ENCODE data around the gene AGMO.

The AGMO gene

DNA sequence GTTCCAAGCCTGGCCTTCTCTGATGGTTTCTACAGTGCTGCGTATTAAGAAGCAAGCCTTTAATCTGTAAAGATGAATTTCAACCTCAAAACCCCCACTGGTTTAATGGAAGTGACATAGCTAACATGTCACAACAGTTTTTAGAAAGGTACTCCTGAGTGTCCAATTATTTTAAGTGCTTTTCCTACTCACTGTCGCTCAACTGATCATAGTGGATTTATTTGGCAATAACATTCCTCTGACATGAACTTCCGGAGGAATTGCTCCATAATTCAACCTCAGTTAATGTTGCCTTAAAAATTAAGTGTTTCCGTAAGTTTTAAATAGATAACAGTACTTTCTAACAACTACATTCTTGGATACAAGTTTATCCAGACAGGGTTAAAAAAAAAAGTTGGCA, 57.5 kb downstream of the AGMO start:
- in situ Hi-C loops (cut with HindIII; ENCODE audit: low sequenced_read_pairs) = no loop called here

GRCh38 chr7:15503603-15504290, 58.1 kb downstream of the AGMO start:
- in situ Hi-C loops (cut with HindIII; ENCODE audit: low sequenced_read_pairs) = no loop called here

GRCh38 chr7:15498465-15498864, 63.4 kb downstream of the AGMO start:
- in situ Hi-C loops (cut with HindIII; ENCODE audit: low sequenced_read_pairs) = no loop called here

GRCh38 chr7:15495170-15495569, 66.6 kb downstream of the AGMO start:
- in situ Hi-C loops (cut with HindIII; ENCODE audit: low sequenced_read_pairs) = no loop called here

- in situ Hi-C loops (cut with HindIII; ENCODE audit: low sequenced_read_pairs) = no loop called here
Observed at GRCh38 chr7:15494711-15495110, 67.1 kb downstream of the AGMO start.

GRCh38 chr7:15491361-15491760, 70.5 kb downstream of the AGMO start:
- in situ Hi-C loops (cut with HindIII; ENCODE audit: low sequenced_read_pairs) = no loop called here

- in situ Hi-C loops (cut with HindIII; ENCODE audit: low sequenced_read_pairs) = no loop called here
Observed at GRCh38 chr7:15490291-15490690, 71.5 kb downstream of the AGMO start.

GRCh38 chr7:15489861-15490260, 72.0 kb downstream of the AGMO start:
- in situ Hi-C loops (cut with HindIII; ENCODE audit: low sequenced_read_pairs) = no loop called here

- in situ Hi-C loops (cut with HindIII; ENCODE audit: low sequenced_read_pairs) = no loop called here
Observed at GRCh38 chr7:15489383-15489782, 72.4 kb downstream of the AGMO start.

DNA sequence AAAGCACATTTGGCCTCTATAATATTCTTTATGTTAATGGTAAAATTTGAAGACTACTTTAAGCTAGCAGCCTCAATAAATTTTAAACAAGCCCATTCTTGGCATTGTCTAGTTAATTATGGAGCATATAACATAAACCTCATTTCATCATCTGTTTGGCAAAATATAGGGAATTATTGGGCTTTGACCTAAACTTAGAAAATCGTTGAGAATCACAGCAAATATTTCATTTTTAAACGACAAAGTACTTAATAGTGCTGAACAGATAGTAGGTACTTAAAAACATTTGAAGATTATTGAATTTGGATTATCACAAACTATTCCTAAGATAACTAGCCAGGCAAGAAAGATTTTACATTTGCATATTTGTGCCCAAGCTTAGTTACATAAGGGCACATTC, 73.4 kb downstream of the AGMO start:
- in situ Hi-C loops (cut with HindIII; ENCODE audit: low sequenced_read_pairs) = no loop called here

- in situ Hi-C loops (cut with HindIII; ENCODE audit: low sequenced_read_pairs) = no loop called here
Observed at GRCh38 chr7:15487896-15488295, 73.9 kb downstream of the AGMO start.

GRCh38 chr7:15485998-15486397, 75.8 kb downstream of the AGMO start:
- in situ Hi-C loops (cut with HindIII; ENCODE audit: low sequenced_read_pairs) = no loop called here

GRCh38 chr7:15485431-15485830, 76.4 kb downstream of the AGMO start:
- in situ Hi-C loops (cut with HindIII; ENCODE audit: low sequenced_read_pairs) = no loop called here

DNA sequence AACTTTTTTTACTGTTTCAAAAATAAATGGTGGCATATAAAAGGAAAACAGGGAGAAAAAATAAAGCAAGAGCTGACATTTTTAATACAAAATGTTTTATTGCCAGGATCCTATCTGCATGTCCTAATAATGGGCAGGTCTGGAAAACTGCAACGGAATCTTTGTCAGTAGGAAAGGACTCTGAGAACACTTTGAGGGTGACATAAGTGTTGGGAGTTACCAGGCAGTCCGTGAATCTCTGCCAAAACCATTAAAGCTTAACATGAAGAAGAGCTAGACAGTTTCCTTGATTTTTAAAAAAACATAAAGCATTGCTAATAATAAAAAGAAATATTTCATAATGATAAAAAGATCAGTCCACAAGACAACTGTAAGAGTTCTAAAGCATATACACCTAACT, 80.7 kb downstream of the AGMO start:
- in situ Hi-C loops (cut with HindIII; ENCODE audit: low sequenced_read_pairs) = no loop called here

DNA sequence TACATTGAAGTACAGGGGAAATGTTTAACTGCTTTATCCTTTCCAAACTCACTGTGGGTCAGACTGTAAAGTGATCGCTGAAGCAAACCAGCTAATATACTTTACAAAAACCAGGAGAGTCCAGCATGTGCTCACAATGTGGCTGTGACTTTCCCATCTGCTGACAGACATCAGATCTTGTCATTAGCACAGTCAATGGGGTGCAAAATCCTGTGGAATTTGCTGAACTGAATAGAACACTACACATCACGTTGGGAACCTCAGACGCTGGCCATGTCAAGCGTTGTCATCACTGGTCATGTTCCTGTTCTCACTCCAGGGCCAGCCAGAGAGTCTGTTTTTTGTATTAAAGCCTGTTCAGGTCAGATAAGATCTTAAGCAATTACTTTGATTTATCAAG, 83.4 kb downstream of the AGMO start:
- in situ Hi-C loops (cut with HindIII; ENCODE audit: low sequenced_read_pairs) = no loop called here

GRCh38 chr7:15476531-15476918, 85.3 kb downstream of the AGMO start:
- in situ Hi-C loops (cut with HindIII; ENCODE audit: low sequenced_read_pairs) = no loop called here

GRCh38 chr7:15475808-15476530, 85.8 kb downstream of the AGMO start:
- in situ Hi-C loops (cut with HindIII; ENCODE audit: low sequenced_read_pairs) = no loop called here

- in situ Hi-C loops (cut with HindIII; ENCODE audit: low sequenced_read_pairs) = no loop called here
Observed at GRCh38 chr7:15471669-15471950, 90.2 kb downstream of the AGMO start.

DNA sequence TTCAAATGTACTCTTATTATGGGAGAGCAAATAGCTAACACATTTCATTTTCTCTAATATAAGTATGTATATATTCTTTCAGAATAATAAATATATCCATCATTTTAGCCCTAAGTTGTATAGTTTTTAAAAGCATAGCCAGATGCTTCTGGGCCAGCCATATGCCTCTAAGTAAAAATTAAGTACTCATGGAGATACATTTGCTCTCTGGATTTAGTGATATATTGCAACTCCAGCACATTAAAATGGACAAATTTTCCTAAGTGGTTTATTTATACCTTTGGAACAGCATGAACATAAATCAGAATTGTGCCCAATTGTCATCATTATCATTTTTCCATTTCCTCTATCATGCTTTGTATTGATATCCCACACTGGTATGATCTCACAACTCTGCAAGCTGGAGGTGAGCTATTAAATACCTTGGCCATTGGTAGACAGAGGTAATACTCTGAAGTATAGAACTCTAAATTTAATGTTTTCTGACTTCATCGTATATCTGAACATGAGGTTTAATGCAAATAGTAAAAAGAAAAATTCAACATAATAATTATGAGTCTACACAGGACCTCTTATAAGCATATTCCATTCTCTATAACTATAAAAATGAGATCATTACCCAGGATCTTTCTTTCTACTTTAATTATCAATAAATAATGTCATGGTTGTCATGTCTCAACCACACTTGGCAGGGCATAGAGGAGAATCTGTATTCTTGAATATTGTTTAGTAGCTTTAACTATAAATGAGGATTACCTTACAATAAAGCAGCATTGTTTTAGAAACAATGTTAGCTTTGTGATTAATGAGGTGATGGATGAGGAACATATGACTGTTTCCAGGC, 90.8 kb downstream of the AGMO start:
- in situ Hi-C loops (cut with HindIII; ENCODE audit: low sequenced_read_pairs) = no loop called here

- in situ Hi-C loops (cut with HindIII; ENCODE audit: low sequenced_read_pairs) = no loop called here
Observed at GRCh38 chr7:15464667-15465121, 97.1 kb downstream of the AGMO start.

- in situ Hi-C loops (cut with HindIII; ENCODE audit: low sequenced_read_pairs) = no loop called here
Observed at GRCh38 chr7:15463801-15464666, 97.8 kb downstream of the AGMO start.
